Measurements from ENCODE around the gene SLC24A1.
"Not testable (repeated sequence)": the region's sequence is repeated elsewhere in the genome, so short reads cannot be mapped to it uniquely, and the experiment has no call there.

Gene SLC24A1

GRCh38 chr15:65603134-65603533 lies 18.6 kb upstream of the SLC24A1 start:
- DNase-seq (ENCODE audit: insufficient read length, low spot score) (no peak), FAIRE-seq (no peak)
- TF ChIP-seq CTCF (IDR thresholded peaks at IDR 0.05; ENCODE audit: insufficient read depth, missing control alignments): no peak

GRCh38 chr15:65603559-65603958 lies 18.2 kb upstream of the SLC24A1 start:
- FAIRE-seq (no peak), DNase-seq (ENCODE audit: insufficient read length, low spot score) (no peak)
- TF ChIP-seq CTCF (IDR thresholded peaks at IDR 0.05; ENCODE audit: insufficient read depth, missing control alignments): no peak

- FAIRE-seq (no peak), DNase-seq (ENCODE audit: insufficient read length, low spot score) (peak; percentile 67)
- TF ChIP-seq CTCF (IDR thresholded peaks at IDR 0.05; ENCODE audit: insufficient read depth, missing control alignments): peak; percentile 59
Measured at GRCh38 chr15:65610871-65611718, 10.6 kb upstream of the SLC24A1 start, which contains the start of gene INTS14. TSS of gene INTS14 (minus strand) at chr15:65611131. CDS start at chr15:65607380, 3,751 bp downstream.

- TF ChIP-seq CTCF (IDR thresholded peaks at IDR 0.05; ENCODE audit: insufficient read depth, missing control alignments): no peak
- FAIRE-seq (no peak), DNase-seq (ENCODE audit: insufficient read length, low spot score) (no peak)
Measured at GRCh38 chr15:65611888-65612615, 9.7 kb upstream of the SLC24A1 start.

GRCh38 chr15:65612616-65612946 lies 9.2 kb upstream of the SLC24A1 start:
- TF ChIP-seq CTCF (IDR thresholded peaks at IDR 0.05; ENCODE audit: insufficient read depth, missing control alignments): no peak
- DNase-seq (ENCODE audit: insufficient read length, low spot score): no peak
- FAIRE-seq: no peak

GRCh38 chr15:65612949-65613744 lies 8.6 kb upstream of the SLC24A1 start:
- FAIRE-seq (no peak), DNase-seq (ENCODE audit: insufficient read length, low spot score) (no peak)
- no peak for TF ChIP-seq CTCF (IDR thresholded peaks at IDR 0.05; ENCODE audit: insufficient read depth, missing control alignments)

GRCh38 chr15:65615887-65616286 lies 5.9 kb upstream of the SLC24A1 start:
- DNase-seq (ENCODE audit: insufficient read length, low spot score); FAIRE-seq: not testable (repeated sequence)
